Measurements from ENCODE around the gene CBX6. TPM values are rescaled to one million over a fixed set of nuclear protein-coding genes. Genes with fewer than 3 reads are reported as not detected.

The CBX6 gene
- total RNA-seq, 2 experiments from 2014 or later, result 61.4 to 61.8 TPM

GRCh38 chr22:38865201-38866023, 6.6 kb downstream of the CBX6 start:
- Mint-ChIP-seq H3K27me3 (ENCODE audit: low read depth) (no peaks in the 10 kb centered on the region), H3K36me3 (ENCODE audit: low read depth) (peaks cover 21% of the 10 kb centered on the region), H3K4me3 (no peak overlapping the region), H3K9me3 (ENCODE audit: insufficient read depth) (no peaks in the 10 kb centered on the region), H3K4me1 (ENCODE audit: low read depth) (peaks cover 18% of the 10 kb centered on the region), H3K27ac (no peak overlapping the region)
- DNase-seq (no peak), ATAC-seq (no peak)
- CTCF ChIA-PET, result interaction anchor here (1.0 to 1.1 kb wide), 2 partner anchors 95 to 138 kb away, joined by 3 read pairs; no protein-coding TSS in a partner anchor
- POLR2A ChIA-PET, result no interaction called here

GRCh38 chr22:38864361-38865191, 7.4 kb downstream of the CBX6 start:
- H3K27ac Mint-ChIP-seq, result peak overlapping the region; percentile 5
- no peaks in the 10 kb centered on the region for H3K9me3 Mint-ChIP-seq (ENCODE audit: insufficient read depth)
- no peak overlapping the region for H3K4me3 Mint-ChIP-seq
- ChIA-PET POLR2A (interaction anchor here (0.9 kb wide), 1 partner anchor 24 kb away, joined by 3 read pairs; no protein-coding TSS in a partner anchor), CTCF (interaction anchor here (1.0 kb wide), 2 partner anchors 94 to 96 kb away, joined by 3 read pairs; no protein-coding TSS in a partner anchor)
- no peaks in the 10 kb centered on the region for H3K27me3 Mint-ChIP-seq (ENCODE audit: low read depth)
- ATAC-seq (no peak), DNase-seq (no peak)
- peaks cover 14% of the 10 kb centered on the region for H3K36me3 Mint-ChIP-seq (ENCODE audit: low read depth)
- H3K4me1 Mint-ChIP-seq (ENCODE audit: low read depth), result peaks cover 10% of the 10 kb centered on the region

GRCh38 chr22:38863531-38864131, 8.4 kb downstream of the CBX6 start:
- Mint-ChIP-seq H3K36me3 (ENCODE audit: low read depth) (peaks cover 7% of the 10 kb centered on the region), H3K4me3 (no peak overlapping the region), H3K27ac (no peak overlapping the region), H3K4me1 (ENCODE audit: low read depth) (peaks cover 4% of the 10 kb centered on the region), H3K27me3 (ENCODE audit: low read depth) (no peaks in the 10 kb centered on the region), H3K9me3 (ENCODE audit: insufficient read depth) (no peaks in the 10 kb centered on the region)
- CTCF ChIA-PET, result interaction anchor here (1.0 kb wide), 1 partner anchor 95 kb away, joined by 3 read pairs; no protein-coding TSS in a partner anchor
- ATAC-seq (no peak), DNase-seq (no peak)
- POLR2A ChIA-PET, result interaction anchor here (0.9 kb wide), 1 partner anchor 23 kb away, joined by 3 read pairs; no protein-coding TSS in a partner anchor

GRCh38 chr22:38862375-38863329, 9.4 kb downstream of the CBX6 start:
- Mint-ChIP-seq H3K27me3 (ENCODE audit: low read depth) (no peaks in the 10 kb centered on the region), H3K36me3 (ENCODE audit: low read depth) (no peaks in the 10 kb centered on the region), H3K4me1 (ENCODE audit: low read depth) (no peaks in the 10 kb centered on the region), H3K4me3 (no peak overlapping the region), H3K9me3 (ENCODE audit: insufficient read depth) (no peaks in the 10 kb centered on the region), H3K27ac (no peak overlapping the region)
- ChIA-PET POLR2A (no interaction called here), CTCF (interaction anchor here (1.9 kb wide), 1 partner anchor 7 kb away, joined by 13 read pairs; no protein-coding TSS in a partner anchor)
- ATAC-seq (no peak), DNase-seq (no peak)

- DNase-seq (no peak), ATAC-seq (no peak)
- Mint-ChIP-seq H3K4me3 (no peak overlapping the region), H3K9me3 (ENCODE audit: insufficient read depth) (no peaks in the 10 kb centered on the region), H3K27me3 (ENCODE audit: low read depth) (peaks cover 5% of the 10 kb centered on the region), H3K4me1 (ENCODE audit: low read depth) (no peaks in the 10 kb centered on the region), H3K36me3 (ENCODE audit: low read depth) (no peaks in the 10 kb centered on the region), H3K27ac (no peak overlapping the region)
- POLR2A ChIA-PET, result no interaction called here
- CTCF ChIA-PET, result interaction anchor here (1.9 kb wide), 1 partner anchor 8 kb away, joined by 13 read pairs; no protein-coding TSS in a partner anchor
Measured at GRCh38 chr22:38861927-38862326, 10.1 kb downstream of the CBX6 start.

GRCh38 chr22:38861170-38861876, 10.7 kb downstream of the CBX6 start:
- no peak overlapping the region for H3K4me3 Mint-ChIP-seq
- no peak for ATAC-seq

GRCh38 chr22:38860283-38861169, 11.5 kb downstream of the CBX6 start:
- DNase-seq (no peak), ATAC-seq (no peak)
- no peak overlapping the region for H3K27ac Mint-ChIP-seq
- POLR2A ChIA-PET, result interaction anchor here (1.9 kb wide), 1 partner anchor 8 kb away, joined by 6 read pairs; no protein-coding TSS in a partner anchor
- no peaks in the 10 kb centered on the region for H3K9me3 Mint-ChIP-seq (ENCODE audit: insufficient read depth)
- H3K4me3 Mint-ChIP-seq, result no peak overlapping the region
- no peaks in the 10 kb centered on the region for H3K36me3 Mint-ChIP-seq (ENCODE audit: low read depth)
- CTCF ChIA-PET, result interaction anchor here (1.9 kb wide), 1 partner anchor 10 kb away, joined by 13 read pairs; no protein-coding TSS in a partner anchor
- H3K27me3 Mint-ChIP-seq (ENCODE audit: low read depth), result peaks cover 14% of the 10 kb centered on the region
- no peaks in the 10 kb centered on the region for H3K4me1 Mint-ChIP-seq (ENCODE audit: low read depth)

More at GRCh38 chr22:38861170-38861876, 10.7 kb downstream of the CBX6 start:
- ChIA-PET POLR2A (no interaction called here), CTCF (interaction anchor here (1.9 kb wide), 1 partner anchor 9 kb away, joined by 13 read pairs; no protein-coding TSS in a partner anchor)
- H3K27me3 Mint-ChIP-seq (ENCODE audit: low read depth), result peaks cover 8% of the 10 kb centered on the region
- DNase-seq, result no peak
- H3K9me3 Mint-ChIP-seq (ENCODE audit: insufficient read depth), result no peaks in the 10 kb centered on the region
- H3K27ac Mint-ChIP-seq, result no peak overlapping the region
- H3K4me1 Mint-ChIP-seq (ENCODE audit: low read depth), result no peaks in the 10 kb centered on the region
- H3K36me3 Mint-ChIP-seq (ENCODE audit: low read depth), result no peaks in the 10 kb centered on the region

- H3K4me3 Mint-ChIP-seq, result no peak overlapping the region
- H3K27me3 Mint-ChIP-seq (ENCODE audit: low read depth), result peaks cover 17% of the 10 kb centered on the region
- ATAC-seq (no peak), DNase-seq (no peak)
- POLR2A ChIA-PET, result interaction anchor here (1.9 kb wide), 1 partner anchor 9 kb away, joined by 6 read pairs; no protein-coding TSS in a partner anchor
- no peaks in the 10 kb centered on the region for H3K9me3 Mint-ChIP-seq (ENCODE audit: insufficient read depth)
- no peak overlapping the region for H3K27ac Mint-ChIP-seq
- H3K4me1 Mint-ChIP-seq (ENCODE audit: low read depth), result no peaks in the 10 kb centered on the region
- H3K36me3 Mint-ChIP-seq (ENCODE audit: low read depth), result no peaks in the 10 kb centered on the region
- CTCF ChIA-PET, result interaction anchor here (5.2 kb wide), 1 partner anchor 10 kb away, joined by 32 read pairs; no protein-coding TSS in a partner anchor
Measured at GRCh38 chr22:38859581-38860282, 12.3 kb downstream of the CBX6 start.

- DNase-seq, result no peak
- CTCF ChIA-PET, result interaction anchor here (5.2 kb wide), 1 partner anchor 11 kb away, joined by 32 read pairs; no protein-coding TSS in a partner anchor
- peaks cover 20% of the 10 kb centered on the region for H3K27me3 Mint-ChIP-seq (ENCODE audit: low read depth)
- H3K4me1 Mint-ChIP-seq (ENCODE audit: low read depth), result no peaks in the 10 kb centered on the region
- no peaks in the 10 kb centered on the region for H3K36me3 Mint-ChIP-seq (ENCODE audit: low read depth)
- no peak overlapping the region for H3K4me3 Mint-ChIP-seq
- no peak overlapping the region for H3K27ac Mint-ChIP-seq
- POLR2A ChIA-PET, result interaction anchor here (1.9 kb wide), 1 partner anchor 10 kb away, joined by 6 read pairs; no protein-coding TSS in a partner anchor
- H3K9me3 Mint-ChIP-seq (ENCODE audit: insufficient read depth), result no peaks in the 10 kb centered on the region
- no peak for ATAC-seq
Measured at GRCh38 chr22:38858492-38858891, 13.5 kb downstream of the CBX6 start.
